ENCODE measurements around the gene GMPPB.
"Not testable (repeated sequence)": the region's sequence is repeated elsewhere in the genome, so short reads cannot be mapped to it uniquely, and the experiment has no call there.

Gene GMPPB

GRCh38 chr3:49712631-49713317 lies 11.0 kb downstream of the GMPPB start:
- DNase-seq = no peak

GRCh38 chr3:49712166-49712565 lies 11.6 kb downstream of the GMPPB start:
- no peak for DNase-seq

- DNase-seq = no peak
Observed at GRCh38 chr3:49711489-49711888, 12.3 kb downstream of the GMPPB start.

GRCh38 chr3:49709852-49710251 lies 13.9 kb downstream of the GMPPB start:
- DNase-seq = no peak

- DNase-seq = no peak
Observed at GRCh38 chr3:49707113-49707480, 16.7 kb downstream of the GMPPB start.

GRCh38 chr3:49706456-49707112 lies 17.2 kb downstream of the GMPPB start:
- DNase-seq = no peak

GRCh38 chr3:49705390-49705960 lies 18.3 kb downstream of the GMPPB start:
- DNase-seq = no peak

GRCh38 chr3:49704629-49705028 lies 19.1 kb downstream of the GMPPB start:
- no peak for DNase-seq

- DNase-seq = no peak
Observed at GRCh38 chr3:49703956-49704355, 19.8 kb downstream of the GMPPB start.

GRCh38 chr3:49703443-49703927 lies 20.3 kb downstream of the GMPPB start:
- DNase-seq = peak; percentile 71

- no peak for DNase-seq
Observed at GRCh38 chr3:49702672-49703071, 21.1 kb downstream of the GMPPB start.

GRCh38 chr3:49701388-49702077 lies 22.2 kb downstream of the GMPPB start:
- DNase-seq = no peak

- DNase-seq = no peak
Observed at GRCh38 chr3:49700453-49701128, 23.2 kb downstream of the GMPPB start.

GRCh38 chr3:49700014-49700413 lies 23.7 kb downstream of the GMPPB start:
- no peak for DNase-seq

- no peak for DNase-seq
Observed at GRCh38 chr3:49699281-49699979, 24.3 kb downstream of the GMPPB start.

- DNase-seq = not testable (repeated sequence)
Observed at GRCh38 chr3:49695350-49696015, 28.3 kb downstream of the GMPPB start.

- DNase-seq = not testable (repeated sequence)
Observed at GRCh38 chr3:49694409-49695070, 29.2 kb downstream of the GMPPB start.

- not testable (repeated sequence) for DNase-seq
Observed at GRCh38 chr3:49691481-49691880, 32.3 kb downstream of the GMPPB start.

- DNase-seq = not testable (repeated sequence)
Observed at GRCh38 chr3:49690856-49691255, 32.9 kb downstream of the GMPPB start.

- DNase-seq = not testable (repeated sequence)
Observed at GRCh38 chr3:49689908-49690624, 33.7 kb downstream of the GMPPB start.
